Smooth muscle cell (in vitro differentiated cells): ENCODE results near the gene RNF182. TPM values are rescaled to one million over a fixed set of nuclear protein-coding genes. Genes with fewer than 3 reads are reported as not detected.

ENCODE experiments used
- DNase-seq: peaks from one replicate; lab custom pipeline; 2025; ENCODE audit not compliant: unreplicated experiment; lab: John Stamatoyannopoulos, UW
- H2AFZ ChIP-seq: fragments of 200-600 bp; sonication (generic); 2 replicates; pipeline ENCODE4 v1.6.0; 2016; ENCODE audit warnings: antibody characterized with exemption, low read depth, mild to moderate bottlenecking
- H3F3A ChIP-seq: fragments of 200-600 bp; sonication (generic); 2 replicates; pipeline ENCODE4 v1.6.0; 2017; ENCODE audit warnings: antibody characterized with exemption, low read depth
- H3K27ac ChIP-seq: fragments of 200-600 bp; sonication (generic); 2 replicates; pipeline ENCODE4 v1.5.1; 2016; ENCODE audit warnings: low read depth, mild to moderate bottlenecking
- H3K27me3 ChIP-seq: fragments of 200-600 bp; sonication (generic); 2 replicates; pipeline ENCODE4 v1.6.1; 2016; ENCODE audit warnings: low read depth, mild to moderate bottlenecking
- H3K36me3 ChIP-seq: fragments of 200-600 bp; sonication (generic); 2 replicates; pipeline ENCODE4 v1.5.1; 2016; ENCODE audit warnings: low read depth
- H3K4me1 ChIP-seq: fragments of 200-600 bp; sonication (generic); 2 replicates; pipeline ENCODE4 v1.5.1; 2016; ENCODE audit warnings: low read depth
- H3K4me2 ChIP-seq: fragments of 200-600 bp; sonication (generic); 2 replicates; pipeline ENCODE4 v1.6.0; 2016; ENCODE audit warnings: mild to moderate bottlenecking
- H3K4me3 ChIP-seq: fragments of 200-600 bp; sonication (generic); 2 replicates; pipeline ENCODE4 v1.5.1; 2016; ENCODE audit warnings: mild to moderate bottlenecking
- H3K79me2 ChIP-seq: fragments of 200-600 bp; sonication (generic); 2 replicates; pipeline ENCODE4 v1.6.0; 2016; ENCODE audit warnings: low read depth, mild to moderate bottlenecking
- H3K9ac ChIP-seq: fragments of 200-600 bp; sonication (generic); 2 replicates; pipeline ENCODE4 v1.6.0; 2016; ENCODE audit warnings: low read depth
- H3K9me3 ChIP-seq: fragments of 200-600 bp; sonication (generic); replicated peaks from 2 replicates; pipeline ENCODE4 v1.5.1; 2016; ENCODE audit warnings: low read depth
- H4K20me1 ChIP-seq: fragments of 200-600 bp; sonication (generic); 2 replicates; pipeline ENCODE4 v1.6.0; 2016; ENCODE audit warnings: low read depth
- WGBS: methylation state at CpG from one replicate; pipeline ENCODE4 v1.1.7; 2016; ENCODE audit warnings: low lambda C conversion rate; 5-methylcytosine and 5-hydroxymethylcytosine counted together
- polyA plus RNA-seq: library from polyadenylated mRNA; unstranded; fragments of >200 nt; fragmentation: Nextera tagmentation; extraction: Ambion mirVana; gene quantifications from 2 replicates; pipeline ENCODE4 v1.2.1, GENCODE V29; 2016
- total RNA-seq: library from RNA; depleted of rRNA; stranded (reverse); fragments of >200 nt; gene quantifications from 2 replicates; pipeline ENCODE4 v1.2.3, GENCODE V29; 2014
- TF ChIP-seq, protein P1 (sequence below): fragments of 200-600 bp; sonication (generic); IDR thresholded peaks from 2 replicates; pipeline ENCODE4 v1.5.1; 2017; ENCODE audit warnings: borderline replicate concordance, mild to moderate bottlenecking, antibody characterized with exemption; ENCODE audit not compliant: insufficient read depth, poor library complexity, severe bottlenecking

Gene RNF182
- total and polyA plus RNA-seq, 2 experiments from 2014 or later: 0.76 TPM; not detected in 1

DNA sequence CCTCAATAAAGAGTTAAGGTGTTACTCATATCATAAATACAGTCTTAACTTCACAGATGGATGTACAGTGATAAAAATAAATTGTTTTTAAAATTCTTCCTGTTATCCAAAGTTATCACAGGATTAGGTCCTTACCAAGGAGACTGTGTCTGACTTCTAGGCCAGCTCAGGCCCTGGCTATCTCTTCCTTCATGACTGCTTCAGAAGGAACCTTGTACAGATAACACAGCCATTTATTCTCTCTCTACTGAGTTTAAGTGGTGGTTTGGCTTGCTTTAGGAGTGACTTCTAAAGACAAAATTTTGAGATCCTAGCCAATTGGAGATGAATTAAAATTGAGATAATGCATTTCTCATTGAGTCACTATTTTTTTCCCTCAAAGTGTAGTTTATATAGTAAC is 40.8 kb upstream of the RNF182 start:
- TF ChIP-seq, protein P1, sequence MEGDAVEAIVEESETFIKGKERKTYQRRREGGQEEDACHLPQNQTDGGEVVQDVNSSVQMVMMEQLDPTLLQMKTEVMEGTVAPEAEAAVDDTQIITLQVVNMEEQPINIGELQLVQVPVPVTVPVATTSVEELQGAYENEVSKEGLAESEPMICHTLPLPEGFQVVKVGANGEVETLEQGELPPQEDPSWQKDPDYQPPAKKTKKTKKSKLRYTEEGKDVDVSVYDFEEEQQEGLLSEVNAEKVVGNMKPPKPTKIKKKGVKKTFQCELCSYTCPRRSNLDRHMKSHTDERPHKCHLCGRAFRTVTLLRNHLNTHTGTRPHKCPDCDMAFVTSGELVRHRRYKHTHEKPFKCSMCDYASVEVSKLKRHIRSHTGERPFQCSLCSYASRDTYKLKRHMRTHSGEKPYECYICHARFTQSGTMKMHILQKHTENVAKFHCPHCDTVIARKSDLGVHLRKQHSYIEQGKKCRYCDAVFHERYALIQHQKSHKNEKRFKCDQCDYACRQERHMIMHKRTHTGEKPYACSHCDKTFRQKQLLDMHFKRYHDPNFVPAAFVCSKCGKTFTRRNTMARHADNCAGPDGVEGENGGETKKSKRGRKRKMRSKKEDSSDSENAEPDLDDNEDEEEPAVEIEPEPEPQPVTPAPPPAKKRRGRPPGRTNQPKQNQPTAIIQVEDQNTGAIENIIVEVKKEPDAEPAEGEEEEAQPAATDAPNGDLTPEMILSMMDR: no peak
- Histone ChIP-seq H3K9me3 (no peaks in the 10 kb centered on the region), H3K27ac (no peak overlapping the region), H3K4me2 (no peak overlapping the region), H3F3A (no peaks in the 10 kb centered on the region), H3K79me2 (no peaks in the 10 kb centered on the region), H3K27me3 (no peaks in the 10 kb centered on the region), H4K20me1 (no peaks in the 10 kb centered on the region), H3K9ac (no peak overlapping the region), H3K4me3 (no peak overlapping the region), H3K36me3 (no peaks in the 10 kb centered on the region), H3K4me1 (no peaks in the 10 kb centered on the region), H2AFZ (no peak overlapping the region)
- DNase-seq: no peak

GRCh38 chr6:13884397-13884796 is 40.4 kb upstream of the RNF182 start:
- Histone ChIP-seq H3K36me3 (no peaks in the 10 kb centered on the region), H3K4me1 (no peaks in the 10 kb centered on the region), H4K20me1 (no peaks in the 10 kb centered on the region), H3K9ac (no peak overlapping the region), H3K4me3 (no peak overlapping the region), H3K27me3 (no peaks in the 10 kb centered on the region), H3K79me2 (no peaks in the 10 kb centered on the region), H3F3A (no peaks in the 10 kb centered on the region), H3K27ac (no peak overlapping the region), H3K9me3 (no peaks in the 10 kb centered on the region), H3K4me2 (no peak overlapping the region), H2AFZ (no peak overlapping the region)
- TF ChIP-seq, protein P1: no peak
- 82% methylated on average over 5 of the region's 5 CpGs for WGBS
- DNase-seq: no peak

- Histone ChIP-seq H3K9me3 (no peaks in the 10 kb centered on the region), H3K79me2 (no peaks in the 10 kb centered on the region), H2AFZ (no peak overlapping the region), H3K4me3 (no peak overlapping the region), H3K27ac (no peak overlapping the region), H3K4me1 (no peaks in the 10 kb centered on the region), H3K36me3 (no peaks in the 10 kb centered on the region), H4K20me1 (no peaks in the 10 kb centered on the region), H3K4me2 (no peak overlapping the region), H3K9ac (no peak overlapping the region), H3K27me3 (no peaks in the 10 kb centered on the region), H3F3A (no peaks in the 10 kb centered on the region)
- TF ChIP-seq, protein P1: no peak
- 82% methylated on average over 2 of the region's 2 CpGs for whole genome bisulfite sequencing
- no peak for DNase-seq
Measured at GRCh38 chr6:13885601-13886000, 39.2 kb upstream of the RNF182 start.

- Histone ChIP-seq H4K20me1 (no peaks in the 10 kb centered on the region), H3K4me2 (no peak overlapping the region), H3K27ac (no peak overlapping the region), H3K4me3 (no peak overlapping the region), H3K79me2 (no peaks in the 10 kb centered on the region), H3F3A (no peaks in the 10 kb centered on the region), H3K27me3 (no peaks in the 10 kb centered on the region), H3K9me3 (no peaks in the 10 kb centered on the region), H3K4me1 (no peaks in the 10 kb centered on the region), H2AFZ (no peak overlapping the region), H3K36me3 (no peaks in the 10 kb centered on the region), H3K9ac (no peak overlapping the region)
- TF ChIP-seq, protein P1: no peak
- WGBS: 98% methylated on average over 3 of the region's 3 CpGs
- DNase-seq: no peak
Measured at GRCh38 chr6:13886949-13887348, 37.8 kb upstream of the RNF182 start.
